Smooth muscle cell (in vitro differentiated cells): Measurements from ENCODE around the gene TAF10. TPM values are rescaled to one million over a fixed set of nuclear protein-coding genes. Genes with fewer than 3 reads are reported as not detected.

Experiments
- DNase-seq: peaks from one replicate; lab custom pipeline; 2025; ENCODE audit not compliant: unreplicated experiment; lab: John Stamatoyannopoulos, UW
- H2AFZ ChIP-seq: fragments of 200-600 bp; sonication (generic); 2 replicates; pipeline ENCODE4 v1.6.0; 2016; ENCODE audit warnings: antibody characterized with exemption, low read depth, mild to moderate bottlenecking
- H3F3A ChIP-seq: fragments of 200-600 bp; sonication (generic); 2 replicates; pipeline ENCODE4 v1.6.0; 2017; ENCODE audit warnings: antibody characterized with exemption, low read depth
- H3K27ac ChIP-seq: fragments of 200-600 bp; sonication (generic); 2 replicates; pipeline ENCODE4 v1.5.1; 2016; ENCODE audit warnings: low read depth, mild to moderate bottlenecking
- H3K27me3 ChIP-seq: fragments of 200-600 bp; sonication (generic); 2 replicates; pipeline ENCODE4 v1.6.1; 2016; ENCODE audit warnings: low read depth, mild to moderate bottlenecking
- H3K36me3 ChIP-seq: fragments of 200-600 bp; sonication (generic); 2 replicates; pipeline ENCODE4 v1.5.1; 2016; ENCODE audit warnings: low read depth
- H3K4me1 ChIP-seq: fragments of 200-600 bp; sonication (generic); 2 replicates; pipeline ENCODE4 v1.5.1; 2016; ENCODE audit warnings: low read depth
- H3K4me2 ChIP-seq: fragments of 200-600 bp; sonication (generic); 2 replicates; pipeline ENCODE4 v1.6.0; 2016; ENCODE audit warnings: mild to moderate bottlenecking
- H3K4me3 ChIP-seq: fragments of 200-600 bp; sonication (generic); 2 replicates; pipeline ENCODE4 v1.5.1; 2016; ENCODE audit warnings: mild to moderate bottlenecking
- H3K79me2 ChIP-seq: fragments of 200-600 bp; sonication (generic); 2 replicates; pipeline ENCODE4 v1.6.0; 2016; ENCODE audit warnings: low read depth, mild to moderate bottlenecking
- H3K9ac ChIP-seq: fragments of 200-600 bp; sonication (generic); 2 replicates; pipeline ENCODE4 v1.6.0; 2016; ENCODE audit warnings: low read depth
- H3K9me3 ChIP-seq: fragments of 200-600 bp; sonication (generic); replicated peaks from 2 replicates; pipeline ENCODE4 v1.5.1; 2016; ENCODE audit warnings: low read depth
- H4K20me1 ChIP-seq: fragments of 200-600 bp; sonication (generic); 2 replicates; pipeline ENCODE4 v1.6.0; 2016; ENCODE audit warnings: low read depth
- WGBS: methylation state at CpG from one replicate; pipeline ENCODE4 v1.1.7; 2016; ENCODE audit warnings: low lambda C conversion rate; 5-methylcytosine and 5-hydroxymethylcytosine counted together
- polyA plus RNA-seq: library from polyadenylated mRNA; unstranded; fragments of >200 nt; fragmentation: Nextera tagmentation; extraction: Ambion mirVana; gene quantifications from 2 replicates; pipeline ENCODE4 v1.2.1, GENCODE V29; 2016
- total RNA-seq: library from RNA; depleted of rRNA; stranded (reverse); fragments of >200 nt; gene quantifications from 2 replicates; pipeline ENCODE4 v1.2.3, GENCODE V29; 2014
- TF ChIP-seq, protein P1 (sequence below): fragments of 200-600 bp; sonication (generic); IDR thresholded peaks from 2 replicates; pipeline ENCODE4 v1.5.1; 2017; ENCODE audit warnings: borderline replicate concordance, mild to moderate bottlenecking, antibody characterized with exemption; ENCODE audit not compliant: insufficient read depth, poor library complexity, severe bottlenecking

Gene TAF10
- total and polyA plus RNA-seq, 2 experiments from 2014 or later = 83.3 to 373 TPM

DNA sequence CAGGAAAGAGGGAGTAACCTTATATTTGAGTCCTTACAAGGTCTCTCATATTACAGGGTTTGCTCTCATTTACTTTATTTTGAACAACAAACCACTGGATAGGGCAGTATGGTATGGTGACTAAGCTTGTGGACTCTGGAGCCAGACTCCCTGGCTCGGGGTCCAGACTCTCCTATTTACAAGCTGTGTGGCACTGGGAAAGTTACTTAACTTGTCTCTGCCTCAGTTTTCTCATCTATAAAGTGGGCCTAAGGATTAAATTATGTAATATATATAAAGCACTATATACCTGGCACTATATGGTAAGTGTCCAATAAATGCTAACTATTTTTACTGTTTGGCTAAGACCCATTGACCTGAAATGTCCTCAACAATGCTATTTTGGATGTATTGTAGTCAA lies 45.3 kb upstream of the TAF10 start:
- DNase-seq = no peak
- Histone ChIP-seq H2AFZ (no peak overlapping the region), H4K20me1 (peaks cover 16% of the 10 kb centered on the region), H3F3A (no peaks in the 10 kb centered on the region), H3K9ac (no peak overlapping the region), H3K4me3 (peak overlapping the region; percentile 65), H3K36me3 (no peaks in the 10 kb centered on the region), H3K27ac (no peak overlapping the region), H3K4me1 (peaks cover 6% of the 10 kb centered on the region), H3K79me2 (peaks cover 6% of the 10 kb centered on the region), H3K4me2 (no peak overlapping the region), H3K9me3 (no peaks in the 10 kb centered on the region), H3K27me3 (no peaks in the 10 kb centered on the region)
- TF ChIP-seq, protein P1, sequence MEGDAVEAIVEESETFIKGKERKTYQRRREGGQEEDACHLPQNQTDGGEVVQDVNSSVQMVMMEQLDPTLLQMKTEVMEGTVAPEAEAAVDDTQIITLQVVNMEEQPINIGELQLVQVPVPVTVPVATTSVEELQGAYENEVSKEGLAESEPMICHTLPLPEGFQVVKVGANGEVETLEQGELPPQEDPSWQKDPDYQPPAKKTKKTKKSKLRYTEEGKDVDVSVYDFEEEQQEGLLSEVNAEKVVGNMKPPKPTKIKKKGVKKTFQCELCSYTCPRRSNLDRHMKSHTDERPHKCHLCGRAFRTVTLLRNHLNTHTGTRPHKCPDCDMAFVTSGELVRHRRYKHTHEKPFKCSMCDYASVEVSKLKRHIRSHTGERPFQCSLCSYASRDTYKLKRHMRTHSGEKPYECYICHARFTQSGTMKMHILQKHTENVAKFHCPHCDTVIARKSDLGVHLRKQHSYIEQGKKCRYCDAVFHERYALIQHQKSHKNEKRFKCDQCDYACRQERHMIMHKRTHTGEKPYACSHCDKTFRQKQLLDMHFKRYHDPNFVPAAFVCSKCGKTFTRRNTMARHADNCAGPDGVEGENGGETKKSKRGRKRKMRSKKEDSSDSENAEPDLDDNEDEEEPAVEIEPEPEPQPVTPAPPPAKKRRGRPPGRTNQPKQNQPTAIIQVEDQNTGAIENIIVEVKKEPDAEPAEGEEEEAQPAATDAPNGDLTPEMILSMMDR = no peak
- WGBS = 63% methylated on average over 1 of the region's 1 CpG

GRCh38 chr11:6656936-6657335 lies 44.9 kb upstream of the TAF10 start:
- Histone ChIP-seq H3K4me1 (peaks cover 6% of the 10 kb centered on the region), H3K79me2 (peaks cover 10% of the 10 kb centered on the region), H3K27ac (no peak overlapping the region), H3K4me2 (peak overlapping the region; percentile 85), H4K20me1 (peaks cover 17% of the 10 kb centered on the region), H3F3A (no peaks in the 10 kb centered on the region), H3K9ac (no peak overlapping the region), H3K9me3 (no peaks in the 10 kb centered on the region), H2AFZ (peak overlapping the region; percentile 85), H3K36me3 (no peaks in the 10 kb centered on the region), H3K27me3 (no peaks in the 10 kb centered on the region), H3K4me3 (peak overlapping the region; percentile 65)
- TF ChIP-seq, protein P1 = no peak
- no peak for DNase-seq
- 76% methylated on average over 5 of the region's 5 CpGs for WGBS

DNA sequence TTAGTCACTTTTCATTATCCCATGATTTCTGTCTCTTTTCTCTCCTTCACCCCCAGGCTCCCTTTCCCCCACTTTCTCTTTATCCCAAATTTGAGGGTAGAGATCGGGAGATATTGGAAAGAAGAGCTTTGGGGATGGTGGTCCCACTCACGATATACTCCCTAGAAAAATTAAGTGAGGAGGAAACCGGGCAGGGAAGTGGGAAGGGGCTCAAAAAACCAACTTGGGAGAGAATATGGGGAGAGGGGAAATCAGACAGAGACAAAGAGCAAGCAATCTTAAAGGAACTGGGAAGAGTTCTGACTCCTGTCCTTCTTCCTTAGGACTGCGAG lies 44.5 kb upstream of the TAF10 start:
- TF ChIP-seq, protein P1 = no peak
- H3K27me3 ChIP-seq = no peaks in the 10 kb centered on the region
- DNase-seq = no peak
- peak overlapping the region; percentile 85 for H2AFZ ChIP-seq
- no peak overlapping the region for H3K9ac ChIP-seq
- H4K20me1 ChIP-seq = peaks cover 20% of the 10 kb centered on the region
- no peaks in the 10 kb centered on the region for H3K9me3 ChIP-seq
- no peaks in the 10 kb centered on the region for H3K36me3 ChIP-seq
- H3K4me2 ChIP-seq = peak overlapping the region; percentile 85
- peaks cover 13% of the 10 kb centered on the region for H3K79me2 ChIP-seq
- H3K4me3 ChIP-seq = peak overlapping the region; percentile 65
- no peak overlapping the region for H3K27ac ChIP-seq
- H3F3A ChIP-seq = no peaks in the 10 kb centered on the region
- H3K4me1 ChIP-seq = peaks cover 6% of the 10 kb centered on the region
- WGBS = 60% methylated on average over 4 of the region's 4 CpGs

DNA sequence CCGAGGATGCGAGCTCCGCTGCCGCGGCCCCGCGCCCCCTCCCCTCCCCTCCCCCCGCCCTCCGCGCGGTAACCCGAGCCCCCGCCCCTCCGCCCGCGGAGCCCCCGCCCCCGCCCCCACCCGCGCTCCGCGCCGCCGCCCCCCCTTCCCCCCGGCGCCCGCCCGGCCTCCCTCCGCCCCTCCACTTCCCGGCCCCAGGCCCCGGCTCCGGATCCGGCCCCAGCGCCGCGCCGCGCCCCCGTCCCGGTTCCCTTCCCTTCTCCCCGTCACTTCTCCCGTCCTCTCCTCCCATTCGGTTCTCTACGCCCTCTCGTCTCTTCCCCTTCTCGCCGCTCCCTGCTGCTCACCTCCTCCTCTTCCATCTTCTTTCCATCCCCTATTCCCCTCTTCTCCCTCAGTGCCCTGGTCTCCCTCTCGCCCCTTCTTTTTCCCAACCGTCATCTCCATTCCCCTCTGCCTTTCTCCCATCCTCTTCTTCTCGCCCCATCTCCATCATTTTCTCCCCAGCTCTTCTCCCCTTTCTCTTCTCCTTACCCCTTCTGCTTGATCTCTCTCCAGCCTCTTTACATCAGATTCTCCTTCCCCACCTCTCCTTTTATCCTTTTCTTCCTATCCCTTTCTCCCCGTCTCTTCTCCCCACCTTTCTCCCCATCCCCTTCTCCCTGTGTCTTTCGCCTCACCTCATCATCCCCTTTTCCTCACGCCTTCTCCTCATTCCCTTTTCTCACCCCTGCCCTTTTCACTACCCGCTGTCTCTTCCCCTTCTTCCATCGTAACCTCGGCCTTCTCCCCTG lies 44.0 kb upstream of the TAF10 start, which contains the start of gene DCHS1:
DCHS1 (minus strand) TSS at position 20 of the 794 bp plus-strand sequence. CDS start 14,196 bp downstream, outside the sequence.
- H2AFZ ChIP-seq = peak within 1 kb of the TSS; percentile 85
- peak within 1 kb of the TSS; percentile 39 for H3K9ac ChIP-seq
- 20% methylated on average over 9 of the region's 56 CpGs for WGBS
- no peaks in the 10 kb centered on the region for H3K36me3 ChIP-seq
- TF ChIP-seq, protein P1 = no peak
- DNase-seq = no peak
- peak within 1 kb of the TSS; percentile 86 for H3K4me2 ChIP-seq
- no peaks in the 10 kb centered on the region for H3K9me3 ChIP-seq
- H3K79me2 ChIP-seq = peaks cover 17% of the 10 kb centered on the region
- no peaks in the 10 kb centered on the region for H3K27me3 ChIP-seq
- H3F3A ChIP-seq = no peaks in the 10 kb centered on the region
- peaks cover 6% of the 10 kb centered on the region for H3K4me1 ChIP-seq
- H4K20me1 ChIP-seq = peaks cover 25% of the 10 kb centered on the region
- peak within 1 kb of the TSS; percentile 11 for H3K27ac ChIP-seq
- H3K4me3 ChIP-seq = peak within 1 kb of the TSS; percentile 65
